Astrocyte of the cerebellum (primary cell): Measurements from ENCODE around the gene IDUA.
"Not testable (repeated sequence)": the region's sequence is repeated elsewhere in the genome, so short reads cannot be mapped to it uniquely, and the experiment has no call there.

Experiments
- DNase-seq: peaks from one replicate; pipeline ENCODE4 v3.0.0-alpha.2; 2011; ENCODE audit warnings: low read depth
- H3K4me3 ChIP-seq: 2 replicates; pipeline ENCODE4 v1.5.1; 2011; ENCODE audit warnings: mild to moderate bottlenecking, low read depth, low read length, moderate library complexity
- in situ Hi-C: cut with HindIII; loops from 2 replicates; pipeline ENCODE4 v1.10.0; 2017; ENCODE audit warnings: low sequenced_read_pairs
- TF ChIP-seq, protein P1 (sequence below): IDR thresholded peaks from 2 replicates; pipeline ENCODE4 v1.5.1; 2012; ENCODE audit warnings: low read length, low read depth, moderate library complexity, mild to moderate bottlenecking; ENCODE audit errors: missing control alignments

IDUA gene

DNA sequence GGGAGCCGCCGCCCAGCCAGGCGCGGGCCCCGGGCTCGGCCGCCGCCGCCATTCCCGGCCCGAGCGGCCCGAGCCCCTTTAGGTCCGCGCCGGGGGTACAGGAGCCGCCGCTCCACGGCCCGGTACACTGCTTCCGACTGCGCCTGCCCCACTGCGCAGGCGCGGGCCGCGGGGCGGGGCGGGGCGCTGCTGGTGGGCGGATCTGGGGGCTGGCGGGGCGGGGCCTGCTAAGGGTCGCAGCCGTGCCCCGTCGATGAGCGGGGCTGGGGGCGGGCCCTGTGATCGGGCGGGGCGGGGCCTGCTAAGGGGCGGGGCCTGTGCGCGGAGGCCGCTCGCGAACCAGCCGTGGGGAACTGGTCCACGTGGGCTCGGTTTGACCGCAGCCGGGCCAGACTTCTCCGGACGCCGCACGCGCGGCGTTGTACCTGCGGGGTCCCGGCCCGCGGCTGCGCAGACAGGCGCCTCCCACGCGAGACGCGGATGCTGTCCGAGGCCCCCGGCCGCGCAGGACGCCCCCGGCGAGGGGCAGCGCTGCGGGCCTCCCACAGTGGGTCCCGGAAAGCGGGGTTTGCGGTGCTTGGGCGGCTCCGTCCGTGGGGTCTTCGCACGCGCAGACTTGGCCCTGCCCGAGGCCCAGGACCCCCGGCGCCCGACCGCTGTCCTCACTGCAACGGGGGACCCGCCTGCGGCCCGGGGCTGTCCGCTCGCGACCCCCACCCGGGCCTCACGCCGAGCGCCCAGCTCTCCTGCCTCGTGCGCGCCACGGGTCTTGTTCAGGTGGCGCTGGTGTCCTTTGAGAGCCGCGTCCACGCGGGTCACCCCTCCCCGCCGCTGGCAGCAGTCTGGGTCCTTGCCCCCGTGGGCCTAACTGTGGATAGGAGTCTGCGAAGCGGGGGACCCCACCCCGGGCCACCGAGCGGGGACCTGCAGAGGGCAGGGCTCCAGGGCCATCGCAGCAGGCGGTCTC lies 13.1 kb upstream of the IDUA start, which contains the start of gene DGKQ:
Gene DGKQ, minus strand, starts transcription at position 139 of the 967 bp plus-strand sequence. Its CDS starts 87 bp downstream, at position 52.
- in situ Hi-C loops = loop anchor here (5.0 kb wide), 2 partner anchors 41 to 59 kb away; partner anchors contain the start of genes GAK and TMEM175

DNA sequence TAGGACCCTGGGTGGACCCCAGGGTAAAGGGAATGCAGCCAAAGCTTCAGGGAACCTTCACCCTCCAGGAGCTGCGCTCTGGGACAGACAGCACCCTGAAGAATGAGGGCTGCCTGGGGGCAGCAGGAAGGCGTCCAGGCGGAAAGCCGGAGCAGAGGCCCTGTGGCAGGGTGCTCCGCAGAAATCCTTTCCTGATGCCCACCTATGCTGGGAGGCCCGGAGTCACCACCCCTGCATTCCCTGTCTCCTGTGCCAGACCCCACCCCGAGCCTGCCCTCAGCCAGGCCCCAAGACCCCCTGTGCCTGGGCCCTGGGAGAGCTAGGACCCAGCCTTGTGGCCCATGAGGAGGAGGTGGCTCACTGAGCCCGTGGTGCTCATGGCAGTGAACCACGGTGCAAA lies 12.2 kb upstream of the IDUA start:
- no peak overlapping the region for H3K4me3 ChIP-seq
- in situ Hi-C loops = loop anchor here (5.0 kb wide), 2 partner anchors 42 to 58 kb away; partner anchors contain the start of genes GAK and TMEM175
- no peak for DNase-seq
- TF ChIP-seq, protein P1, sequence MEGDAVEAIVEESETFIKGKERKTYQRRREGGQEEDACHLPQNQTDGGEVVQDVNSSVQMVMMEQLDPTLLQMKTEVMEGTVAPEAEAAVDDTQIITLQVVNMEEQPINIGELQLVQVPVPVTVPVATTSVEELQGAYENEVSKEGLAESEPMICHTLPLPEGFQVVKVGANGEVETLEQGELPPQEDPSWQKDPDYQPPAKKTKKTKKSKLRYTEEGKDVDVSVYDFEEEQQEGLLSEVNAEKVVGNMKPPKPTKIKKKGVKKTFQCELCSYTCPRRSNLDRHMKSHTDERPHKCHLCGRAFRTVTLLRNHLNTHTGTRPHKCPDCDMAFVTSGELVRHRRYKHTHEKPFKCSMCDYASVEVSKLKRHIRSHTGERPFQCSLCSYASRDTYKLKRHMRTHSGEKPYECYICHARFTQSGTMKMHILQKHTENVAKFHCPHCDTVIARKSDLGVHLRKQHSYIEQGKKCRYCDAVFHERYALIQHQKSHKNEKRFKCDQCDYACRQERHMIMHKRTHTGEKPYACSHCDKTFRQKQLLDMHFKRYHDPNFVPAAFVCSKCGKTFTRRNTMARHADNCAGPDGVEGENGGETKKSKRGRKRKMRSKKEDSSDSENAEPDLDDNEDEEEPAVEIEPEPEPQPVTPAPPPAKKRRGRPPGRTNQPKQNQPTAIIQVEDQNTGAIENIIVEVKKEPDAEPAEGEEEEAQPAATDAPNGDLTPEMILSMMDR = no peak

More for the DNA sequence above, 13.1 kb upstream of the IDUA start, which contains the start of gene DGKQ:
- peak within 1 kb of the TSS; percentile 67 for H3K4me3 ChIP-seq
- TF ChIP-seq, protein P1 = no peak
- peak; percentile 24 for DNase-seq

DNA sequence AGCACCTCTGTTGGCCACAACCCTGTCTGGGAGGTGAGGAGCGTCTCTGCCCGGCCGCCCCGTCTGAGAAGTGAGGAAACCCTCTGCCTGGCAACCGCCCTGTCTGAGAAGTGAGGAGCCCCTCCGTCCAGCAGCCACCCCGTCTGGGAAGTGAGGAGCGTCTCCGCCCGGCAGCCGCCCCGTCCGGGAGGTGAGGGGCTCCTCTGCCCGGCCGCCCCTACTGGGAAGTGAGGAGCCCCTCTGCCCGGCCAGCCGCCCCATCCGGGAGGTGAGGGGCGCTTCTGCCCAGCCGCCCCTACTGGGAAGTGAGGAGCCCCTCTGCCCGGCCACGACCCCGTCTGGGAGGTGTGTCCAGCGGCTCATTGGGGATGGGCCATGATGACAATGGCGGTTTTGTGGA lies 10.8 kb upstream of the IDUA start:
- in situ Hi-C loops, DNase-seq, H3K4me3 ChIP-seq: not testable (repeated sequence)

DNA sequence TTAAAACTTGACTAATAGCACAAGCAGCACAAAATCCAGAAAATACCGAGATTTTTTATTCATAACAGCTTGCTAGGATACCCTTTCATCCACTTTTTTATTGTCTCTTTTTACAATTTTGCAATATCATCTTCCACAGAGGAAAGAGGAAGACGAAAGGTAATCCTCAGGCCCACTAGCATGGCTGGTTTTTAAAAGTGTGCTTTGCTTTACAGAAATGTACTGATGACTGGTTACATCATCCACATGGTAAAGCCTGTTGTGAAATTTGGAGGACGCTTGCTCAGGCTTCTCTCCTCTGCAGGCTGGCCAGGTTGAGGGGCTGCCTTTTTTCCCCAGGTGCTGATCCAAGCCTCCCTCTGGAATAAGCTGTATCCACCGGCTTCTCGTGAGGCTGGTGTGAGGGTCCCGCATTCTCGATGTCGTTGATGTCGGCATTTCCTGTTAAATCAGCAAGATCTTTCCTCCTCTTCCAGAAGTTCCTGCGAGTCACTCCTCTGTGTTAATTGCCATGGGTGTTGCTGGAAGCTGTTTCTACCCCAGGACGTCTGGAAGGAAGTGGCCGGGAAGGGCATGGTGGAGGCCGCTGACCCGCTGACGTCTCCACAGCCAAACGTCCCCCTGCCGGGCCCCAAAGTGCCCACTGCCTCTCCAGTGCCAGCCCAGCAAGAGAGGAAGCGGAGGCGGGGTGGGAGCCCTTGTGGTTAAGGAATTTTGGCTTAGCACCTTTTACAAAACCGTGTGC lies 7.7 kb upstream of the IDUA start:
- no peak for DNase-seq
- H3K4me3 ChIP-seq = no peak overlapping the region
- TF ChIP-seq, protein P1 = no peak
- in situ Hi-C loops = no loop called here

DNA sequence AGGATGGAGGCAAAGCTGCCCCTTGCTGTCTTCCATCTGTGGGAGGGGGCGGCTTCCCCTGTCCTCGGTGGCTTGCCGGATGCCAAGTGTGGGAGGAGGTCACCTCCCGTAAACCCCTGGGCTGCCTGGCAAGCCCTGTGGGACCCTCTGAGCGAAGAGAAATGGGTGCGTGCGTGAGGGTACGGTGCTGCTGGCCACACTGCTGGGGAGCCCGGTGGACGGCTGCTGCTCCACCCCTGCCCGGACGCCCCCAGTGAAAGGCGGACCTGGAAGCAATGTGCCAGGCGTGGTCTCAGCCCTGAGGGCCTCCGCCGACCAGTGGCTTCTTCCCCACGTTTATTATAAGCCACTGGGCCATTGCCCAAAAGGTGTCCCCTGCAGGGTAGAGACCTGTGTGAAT lies 4.6 kb upstream of the IDUA start:
- TF ChIP-seq, protein P1 = no peak
- no peak overlapping the region for H3K4me3 ChIP-seq
- in situ Hi-C loops = no loop called here
- no peak for DNase-seq

DNA sequence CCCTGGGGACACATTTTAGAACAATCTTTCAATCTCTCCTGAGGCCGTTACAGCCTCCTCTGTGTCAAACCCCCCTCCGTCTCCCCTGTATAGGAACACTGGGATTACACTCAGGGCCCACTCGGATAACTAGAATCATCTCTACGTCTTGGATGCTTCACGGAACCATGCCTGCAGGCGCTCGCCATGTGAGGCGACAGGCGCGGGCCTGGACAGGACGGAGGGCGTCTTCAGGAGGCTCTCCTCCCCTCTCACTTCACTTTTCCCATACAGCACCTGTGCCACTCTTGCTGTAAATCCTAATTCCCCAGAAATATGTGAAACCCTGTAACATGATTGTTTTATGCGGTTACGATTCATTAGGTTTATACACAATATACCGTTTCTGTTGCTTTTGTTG lies 4.0 kb upstream of the IDUA start:
- DNase-seq = no peak
- TF ChIP-seq, protein P1 = no peak
- H3K4me3 ChIP-seq = no peak overlapping the region
- in situ Hi-C loops = no loop called here
